Fibroblast of lung (primary cell): ENCODE data around the gene CCNJL.

Experiments used
- CTCF ChIP-seq, 2 donors: IDR thresholded peaks in 1 of 2; conservative IDR thresholded peaks in 1 of 2; 1 replicate in 1 of 2; 2 replicates in 1 of 2; pipeline ENCODE4 v1.5.1; 2011 to 2012; ENCODE audit warnings: low read length in 2 of 2, control low read depth in 1 of 2, inconsistent platforms in 1 of 2, low read depth in 1 of 2, mild to moderate bottlenecking in 1 of 2
- EZH2 ChIP-seq: IDR thresholded peaks from 2 replicates; pipeline ENCODE4 v1.5.1; 2012; ENCODE audit warnings: low read length, control low read depth, mild to moderate bottlenecking; ENCODE audit errors: missing control alignments

- no peak for TF ChIP-seq CTCF (conservative IDR thresholded peaks at IDR 0.05 in 1 of 2, IDR thresholded peaks at IDR 0.05 in 1 of 2; ENCODE audit: low read depth in 1 of 2, low read length in 2 of 2)
- no peak for TF ChIP-seq EZH2
These were observed 80.5 kb downstream of the CCNJL start for GRCh38 chr5:160231783-160232342.
